GM21515 (cell line): ENCODE results near the gene SLC25A22.
A peak's percentile ranks its signal among the peaks of the same experiment; 100 is the strongest.

ENCODE experiments used
- ATAC-seq: cut with Tn5 transposase; IDR thresholded peaks from one replicate; pipeline ENCODE4 v1.9.1; 2021; ENCODE audit not compliant: unreplicated experiment

The SLC25A22 gene

DNA sequence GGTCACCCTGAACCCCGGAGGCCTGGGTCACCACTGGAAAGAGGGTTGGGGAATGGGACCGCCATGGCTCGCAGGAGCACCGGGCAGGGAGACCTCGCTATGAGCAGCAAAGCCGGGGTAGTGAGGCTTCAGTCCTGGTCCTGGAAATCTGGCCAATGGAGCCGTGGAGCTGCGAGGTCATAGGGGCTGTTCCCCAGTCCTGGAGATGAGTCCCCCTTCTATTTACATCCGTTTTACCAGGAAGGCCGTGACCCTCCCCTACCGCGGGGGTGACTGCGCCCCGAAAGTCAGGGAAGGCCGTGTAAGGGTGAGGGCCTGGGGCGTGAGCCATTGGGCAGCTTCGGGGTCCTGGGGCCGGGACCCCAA, 6.5 kb upstream of the SLC25A22 start:
- no peak for ATAC-seq

DNA sequence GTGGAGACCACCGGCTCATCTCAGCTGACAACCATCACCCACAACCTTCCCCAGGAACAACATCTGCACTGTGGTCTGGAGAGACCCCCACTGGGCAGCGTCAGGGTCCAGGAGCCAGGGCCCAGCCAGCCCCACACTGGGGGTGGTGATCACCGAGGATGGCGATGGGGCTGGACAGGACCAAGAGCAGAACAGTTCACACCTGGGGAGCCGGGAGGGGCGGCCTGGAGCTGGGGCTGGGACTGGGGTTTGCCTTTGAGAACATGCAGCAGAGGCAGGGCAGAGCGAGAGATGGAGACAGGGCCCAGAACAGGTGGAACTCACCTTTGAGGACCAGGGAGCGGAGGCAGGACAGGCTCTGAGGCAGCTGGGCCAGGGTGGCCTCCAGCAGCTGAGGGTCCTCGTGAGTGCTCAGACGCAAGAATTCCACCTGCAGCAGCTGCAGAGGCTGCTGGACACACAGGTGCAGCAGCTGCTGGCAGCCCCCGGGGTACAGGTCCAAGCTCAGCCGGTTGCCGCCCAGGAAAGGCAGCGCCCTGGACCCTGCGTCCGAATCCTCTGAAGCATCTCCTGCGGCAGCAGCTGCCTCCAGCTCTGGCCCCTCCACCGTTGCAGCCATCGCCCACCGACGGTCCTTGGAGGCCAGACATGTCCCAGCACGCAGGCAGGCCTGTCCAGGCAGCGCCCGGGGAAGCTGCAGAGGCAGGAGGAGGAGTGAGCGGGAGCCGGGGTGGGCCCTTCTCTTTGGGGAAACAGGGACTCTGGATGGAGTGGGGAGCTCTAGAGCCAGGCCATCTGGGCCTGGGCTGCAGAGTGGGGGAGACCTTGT, 5.9 kb upstream of the SLC25A22 start:
- ATAC-seq, result no peak

DNA sequence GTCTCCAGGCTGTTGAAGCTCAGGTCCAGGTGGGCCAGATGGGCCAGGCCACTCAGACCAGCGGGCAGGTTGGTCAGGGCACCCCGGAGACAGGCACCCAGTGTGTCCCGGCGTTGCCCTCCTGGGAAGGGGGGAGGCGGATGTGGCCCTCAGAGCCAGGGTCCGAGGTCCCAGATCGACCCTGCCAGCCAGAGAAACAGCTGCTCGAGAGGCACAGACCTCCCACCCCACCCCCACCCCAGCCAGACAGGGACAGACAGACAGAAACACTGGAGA, 5.3 kb upstream of the SLC25A22 start:
- ATAC-seq, result no peak

DNA sequence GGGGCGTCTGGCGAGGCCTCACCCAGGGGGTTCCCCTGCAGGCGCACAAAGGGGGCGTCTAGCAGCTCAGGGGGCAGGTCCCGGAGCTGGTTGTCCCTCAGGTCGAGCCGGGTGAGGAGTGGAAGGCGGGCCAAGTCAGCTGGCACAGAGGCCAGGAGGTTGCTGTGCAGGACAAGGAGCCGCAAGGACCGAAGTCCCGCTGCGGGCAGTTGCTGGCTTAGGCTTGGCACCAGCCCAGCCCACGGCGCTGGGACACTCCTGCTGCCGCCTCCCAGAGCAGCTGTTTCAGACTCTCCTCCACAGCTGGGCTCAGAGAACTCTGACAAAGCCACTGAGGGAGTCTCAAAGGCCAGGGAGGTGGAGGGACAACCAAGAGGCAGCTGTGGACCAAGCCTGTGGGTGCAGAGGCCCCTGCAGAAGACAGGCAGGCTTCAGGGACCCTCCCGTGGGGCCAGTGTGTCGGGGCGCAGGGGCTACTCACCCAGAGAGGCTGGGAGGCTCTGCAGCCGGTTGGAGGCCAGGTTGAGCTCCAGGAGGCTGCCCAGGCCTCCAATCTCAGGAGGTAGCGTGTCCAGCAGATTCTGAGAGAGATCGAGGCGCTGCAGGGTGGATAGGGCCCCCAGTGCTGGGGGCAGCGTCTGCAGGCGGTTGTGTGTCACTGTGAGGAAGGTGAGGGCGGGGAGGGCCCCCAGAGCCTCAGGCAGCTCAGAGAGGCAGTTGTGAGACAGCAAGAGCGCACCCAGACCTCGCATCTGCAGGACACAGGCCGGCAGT, 4.8 kb upstream of the SLC25A22 start:
- no peak for ATAC-seq

GRCh38 chr11:802018-802617, 4.0 kb upstream of the SLC25A22 start:
- ATAC-seq, result no peak

DNA sequence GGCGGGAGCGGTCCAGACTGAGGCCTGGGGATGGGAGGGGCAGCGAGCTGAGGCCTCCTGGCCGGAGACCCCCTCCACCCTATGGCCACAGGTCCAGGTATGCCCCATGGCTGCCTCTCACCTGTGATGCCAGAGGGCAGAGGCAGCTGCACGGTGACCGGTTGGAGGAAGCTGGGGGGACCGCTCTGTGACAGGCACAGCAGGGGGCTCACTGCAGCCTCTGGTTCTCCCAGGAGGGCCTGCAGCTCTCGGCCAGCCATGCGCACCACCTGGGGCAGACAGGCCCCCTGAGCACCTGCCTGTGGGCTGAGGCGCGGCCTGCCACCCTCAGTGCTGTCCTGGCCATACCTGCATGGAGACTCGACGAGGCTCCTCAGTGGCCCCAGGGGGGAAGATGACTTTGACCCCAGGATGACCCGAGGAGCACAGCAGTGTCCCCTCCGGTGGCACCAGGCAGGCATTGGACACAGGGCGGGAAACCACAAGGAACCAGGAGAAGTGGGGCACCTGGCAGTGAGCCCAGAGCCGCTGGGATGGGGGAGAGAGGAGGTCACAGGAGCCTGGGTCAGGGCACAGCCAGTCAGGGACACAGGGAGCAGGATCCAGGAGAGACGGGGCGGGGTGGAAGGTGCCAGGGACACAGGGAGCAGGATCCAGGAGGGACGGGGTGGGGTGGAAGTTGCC, 3.2 kb upstream of the SLC25A22 start:
- ATAC-seq, result no peak

DNA sequence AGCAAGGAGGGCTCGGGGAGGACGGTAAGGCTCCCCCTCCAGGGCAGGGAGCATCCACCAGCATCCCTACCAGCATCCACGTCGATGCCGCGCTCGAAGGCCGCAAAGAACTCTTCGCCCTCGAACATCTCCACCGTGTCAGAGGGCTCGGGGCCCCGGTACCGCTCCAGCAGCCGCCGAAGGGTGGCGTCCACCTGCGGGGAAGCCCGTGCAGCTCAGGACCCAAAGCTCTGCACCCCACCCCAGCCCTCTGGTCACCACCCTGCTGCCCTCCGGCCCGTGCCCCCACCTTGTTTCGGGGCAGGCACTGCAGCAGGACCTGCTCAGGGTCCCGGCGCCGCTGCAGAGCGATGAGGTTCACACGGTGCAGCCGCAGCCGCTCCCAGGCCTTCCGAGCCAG, 2.4 kb upstream of the SLC25A22 start:
- ATAC-seq, result no peak

DNA sequence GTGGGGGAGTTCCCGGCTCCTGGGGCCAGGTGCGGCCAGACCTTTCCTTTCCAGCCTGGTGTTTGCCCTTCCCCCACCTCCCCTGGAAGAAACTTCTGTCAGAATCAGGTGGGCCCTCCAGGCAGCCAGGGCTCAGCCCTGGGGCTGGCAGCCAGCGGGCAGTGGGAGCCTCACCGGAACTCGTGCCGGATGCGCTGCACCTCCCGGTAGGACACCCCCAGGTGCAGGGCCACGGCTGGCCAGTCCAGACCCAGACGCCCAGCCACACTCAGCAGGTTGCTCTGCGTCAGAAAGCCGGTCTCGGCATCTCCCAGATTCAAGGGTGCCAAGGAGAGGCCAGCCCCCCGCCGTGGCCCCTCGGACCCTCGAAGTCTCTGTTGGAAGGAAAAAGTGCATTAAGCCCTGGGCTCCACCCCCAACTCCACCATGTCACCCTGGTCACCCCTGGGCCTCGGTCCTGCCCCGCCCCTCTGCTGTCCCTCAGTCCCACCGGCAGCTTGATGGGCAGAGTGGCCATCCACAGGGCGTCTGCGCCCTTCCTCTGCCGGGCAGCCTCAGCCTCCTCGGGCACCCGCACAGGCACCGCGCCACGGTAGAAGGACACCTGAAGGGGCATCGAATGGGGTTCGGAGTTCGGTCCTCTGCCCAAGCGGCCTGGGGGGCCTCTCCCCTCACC, 1.7 kb upstream of the SLC25A22 start:
- ATAC-seq, result no peak

GRCh38 chr11:797296-798092, 587 bp downstream of the SLC25A22 start:
- ATAC-seq, result peak; percentile 43

DNA sequence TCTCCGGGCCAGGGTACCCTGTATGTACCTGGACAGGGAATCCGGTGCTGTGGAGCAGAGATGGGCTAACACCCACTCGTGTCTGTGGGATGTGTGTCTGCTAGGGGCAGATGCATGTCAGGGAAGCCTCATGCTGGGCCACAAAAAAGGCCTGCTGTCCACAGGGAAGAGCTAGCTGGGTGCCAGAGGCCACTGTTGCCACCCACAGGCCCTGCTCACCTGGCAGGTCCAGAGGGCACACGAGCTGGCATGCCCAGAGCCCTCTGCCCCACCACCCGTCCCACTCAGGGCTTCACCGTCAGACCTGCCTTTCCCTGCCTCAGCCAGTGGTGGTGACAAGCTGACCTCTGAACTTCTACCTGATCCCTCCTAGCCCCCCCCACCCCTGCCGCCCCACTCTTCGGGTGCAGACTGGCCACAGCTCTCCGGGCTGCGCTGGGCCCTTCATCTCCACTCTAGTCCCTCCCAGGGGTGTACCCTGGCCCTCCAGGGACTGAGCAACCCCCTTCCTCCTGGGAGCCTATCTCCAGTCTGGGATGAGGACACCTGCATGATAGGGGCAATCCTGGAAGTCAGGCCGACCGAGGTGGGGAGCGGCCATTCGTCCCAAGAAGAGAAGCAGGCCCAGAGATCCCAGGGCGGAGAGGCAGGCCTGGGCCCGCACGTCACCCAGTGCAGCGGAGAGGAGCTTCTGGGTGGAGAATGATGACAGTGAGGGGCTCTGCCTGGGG, 1.4 kb downstream of the SLC25A22 start:
- ATAC-seq, result no peak

- no peak for ATAC-seq
Observed at GRCh38 chr11:795634-796564, 2.2 kb downstream of the SLC25A22 start.

DNA sequence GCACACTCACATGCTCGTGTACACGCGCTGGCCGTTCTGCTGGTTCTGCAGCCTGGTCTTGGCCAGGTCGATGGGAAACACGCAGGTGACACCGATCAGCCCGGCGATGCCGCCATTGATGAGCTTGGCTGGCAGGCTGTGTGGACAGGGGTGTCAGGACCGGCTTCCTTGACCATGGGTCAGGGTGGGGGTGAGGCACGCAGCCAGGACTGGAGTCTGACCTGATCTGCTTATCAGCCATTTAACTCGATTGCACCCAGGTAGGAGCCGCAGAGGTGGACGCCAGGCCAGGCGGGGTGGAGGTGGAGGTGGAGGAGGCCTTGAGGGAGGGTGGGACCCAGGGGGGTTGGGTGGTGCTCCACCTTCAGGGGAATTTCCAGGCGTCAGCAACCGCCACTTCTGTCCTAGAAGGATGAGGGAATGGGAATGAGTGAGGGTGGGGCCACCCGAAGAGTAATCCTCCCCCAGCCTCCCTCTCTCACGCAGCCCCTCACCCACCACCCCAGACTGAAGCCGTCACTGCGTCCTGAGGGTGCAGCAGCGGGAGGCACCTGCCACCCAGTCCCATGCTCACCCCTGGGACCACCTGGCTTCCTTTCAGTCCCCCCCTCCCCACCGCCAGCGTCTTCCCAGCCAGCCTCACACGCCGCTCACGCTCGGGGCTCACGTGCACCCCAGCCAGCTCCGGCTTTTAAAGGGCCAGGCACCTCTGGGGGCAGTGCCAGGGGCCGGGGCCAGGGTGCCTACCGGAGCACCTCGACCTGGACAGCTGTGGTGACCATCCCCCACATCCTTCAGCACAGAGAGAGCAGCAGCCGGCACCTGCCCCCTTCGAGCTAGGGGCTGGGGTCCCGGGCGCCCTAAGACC, 3.1 kb downstream of the SLC25A22 start:
- ATAC-seq, result no peak

GRCh38 chr11:794013-794765, 3.9 kb downstream of the SLC25A22 start:
- no peak for ATAC-seq

DNA sequence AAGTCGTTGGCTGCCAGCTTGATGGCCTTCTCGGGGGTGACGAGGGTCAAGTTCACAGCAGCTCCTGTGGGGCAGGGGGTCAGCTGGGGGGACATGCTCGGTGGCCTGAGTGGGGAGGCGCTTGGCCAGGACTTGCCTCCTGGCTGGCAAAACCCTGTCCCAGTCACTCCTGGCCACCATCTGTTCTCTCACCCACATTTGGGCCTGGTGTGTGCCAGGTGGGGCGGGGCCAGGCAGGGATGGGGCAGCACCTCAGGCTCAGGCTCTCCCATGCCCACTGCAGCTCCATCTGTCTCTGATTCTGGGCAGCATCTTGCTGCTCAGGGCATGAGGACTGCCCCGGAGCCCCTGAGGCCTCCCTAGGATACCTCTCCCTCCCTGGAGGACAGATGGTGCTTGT, 4.5 kb downstream of the SLC25A22 start:
- no peak for ATAC-seq

DNA sequence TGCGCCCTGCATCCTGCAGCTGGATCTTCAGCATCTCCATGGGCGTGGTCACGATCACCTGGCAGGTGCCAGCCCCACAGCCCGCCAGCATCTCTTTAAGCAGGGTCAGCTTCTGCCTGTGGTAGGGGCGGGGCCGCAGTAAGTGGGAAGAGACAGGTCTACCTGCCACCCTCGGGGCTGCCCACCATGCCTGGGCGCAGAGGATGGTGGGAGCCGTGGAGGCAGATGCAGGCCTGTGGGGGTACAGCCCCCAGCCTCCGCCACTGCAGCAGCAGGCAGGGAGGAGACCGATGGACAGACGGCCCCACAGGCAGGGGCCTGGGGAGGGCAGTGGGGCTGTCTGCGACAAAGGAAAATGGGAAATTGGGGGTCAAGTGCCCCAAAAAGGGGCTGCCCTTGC, 5.2 kb downstream of the SLC25A22 start:
- no peak for ATAC-seq

DNA sequence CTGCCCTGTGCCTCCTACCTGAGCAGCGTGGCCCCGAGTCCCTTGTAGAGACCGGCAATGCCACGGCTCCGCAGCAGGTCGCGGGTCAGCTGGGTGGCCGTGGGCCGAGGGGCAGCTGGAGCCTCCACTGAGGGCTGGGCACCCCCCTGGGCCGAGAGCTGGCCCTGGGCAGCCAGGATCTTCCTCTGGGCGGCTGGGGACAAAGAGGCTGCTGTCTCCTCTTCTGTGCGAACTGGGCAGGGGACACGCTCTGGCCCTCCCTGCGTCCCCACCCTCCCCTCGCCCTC, 5.6 kb downstream of the SLC25A22 start:
- no peak for ATAC-seq
